Activated T-helper 1 cell treated with anti-CD3 and anti-CD28 coated beads, Interleukin-2, amount 50 U/mL, for 16 hours (primary cell): ENCODE measurements around the gene MYL7.
"Not testable (repeated sequence)": the region's sequence is repeated elsewhere in the genome, so short reads cannot be mapped to it uniquely, and the experiment has no call there.

Experiments
- DNase-seq, 2 donors: peaks; one replicate each; pipeline ENCODE4 v3.0.0-alpha.2; 2020; ENCODE audit warnings: low read depth in 1 of 2, low spot score in 1 of 2

Gene MYL7

DNA sequence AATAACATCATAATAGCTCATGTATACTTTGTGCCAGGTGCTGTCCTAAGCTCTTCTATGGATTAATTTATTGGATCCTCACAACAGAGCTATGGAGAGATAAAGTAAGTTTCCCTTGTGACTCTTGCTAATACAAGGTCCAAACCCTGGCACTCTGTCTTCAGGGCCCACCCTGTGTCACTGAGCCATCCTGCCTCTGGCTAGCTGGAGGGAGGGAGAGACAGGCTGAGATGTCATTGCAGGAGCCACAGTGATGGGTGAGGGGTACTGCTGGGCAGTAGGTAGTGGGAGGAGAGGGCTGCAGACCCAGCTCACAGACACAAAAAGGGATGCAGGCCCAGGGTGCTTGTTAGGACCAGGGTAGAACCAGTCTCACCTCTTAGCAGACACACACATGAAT is 31.2 kb upstream of the MYL7 start:
- no peak for DNase-seq

- not testable (repeated sequence) for DNase-seq
Observed at GRCh38 chr7:44171901-44172300, 30.8 kb upstream of the MYL7 start.

DNA sequence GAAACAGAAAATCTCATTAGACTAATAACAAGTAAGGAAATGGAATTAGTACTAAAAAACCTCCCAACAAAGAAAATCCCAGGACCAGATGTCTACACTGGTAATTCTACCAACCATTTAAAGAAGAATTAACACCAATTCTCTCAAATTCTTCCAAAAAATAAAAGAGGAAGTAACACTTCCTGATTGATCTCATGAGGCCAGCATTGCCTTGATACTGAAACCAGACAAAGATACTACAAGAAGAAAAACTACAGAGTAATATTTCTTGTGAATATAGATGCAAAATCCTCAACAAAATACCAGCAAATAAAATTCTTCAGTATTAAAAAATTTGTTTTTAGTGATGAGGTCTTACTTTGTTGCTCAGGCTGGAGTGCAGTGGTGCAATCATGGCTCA is 26.8 kb upstream of the MYL7 start:
- DNase-seq, result no peak

DNA sequence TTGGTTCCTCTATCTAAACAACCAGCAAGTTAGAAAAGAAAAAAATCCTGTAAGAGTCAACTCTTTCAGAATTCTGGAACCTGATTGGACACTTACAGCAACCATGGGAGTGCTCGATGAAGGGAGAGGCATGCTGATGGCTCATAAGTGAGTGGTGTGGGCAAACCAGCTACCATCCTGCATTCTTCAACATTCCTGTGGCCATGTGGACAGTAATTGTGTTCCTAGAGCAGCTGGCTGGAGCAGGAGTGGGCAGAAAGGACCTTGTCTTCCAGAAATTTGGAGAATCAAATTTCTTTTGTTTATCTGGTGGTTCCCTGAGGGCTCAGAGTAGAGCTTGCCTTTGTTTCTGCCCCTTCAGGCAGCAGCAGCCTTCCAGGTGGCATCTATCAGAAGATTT is 22.5 kb upstream of the MYL7 start:
- no peak for DNase-seq

DNA sequence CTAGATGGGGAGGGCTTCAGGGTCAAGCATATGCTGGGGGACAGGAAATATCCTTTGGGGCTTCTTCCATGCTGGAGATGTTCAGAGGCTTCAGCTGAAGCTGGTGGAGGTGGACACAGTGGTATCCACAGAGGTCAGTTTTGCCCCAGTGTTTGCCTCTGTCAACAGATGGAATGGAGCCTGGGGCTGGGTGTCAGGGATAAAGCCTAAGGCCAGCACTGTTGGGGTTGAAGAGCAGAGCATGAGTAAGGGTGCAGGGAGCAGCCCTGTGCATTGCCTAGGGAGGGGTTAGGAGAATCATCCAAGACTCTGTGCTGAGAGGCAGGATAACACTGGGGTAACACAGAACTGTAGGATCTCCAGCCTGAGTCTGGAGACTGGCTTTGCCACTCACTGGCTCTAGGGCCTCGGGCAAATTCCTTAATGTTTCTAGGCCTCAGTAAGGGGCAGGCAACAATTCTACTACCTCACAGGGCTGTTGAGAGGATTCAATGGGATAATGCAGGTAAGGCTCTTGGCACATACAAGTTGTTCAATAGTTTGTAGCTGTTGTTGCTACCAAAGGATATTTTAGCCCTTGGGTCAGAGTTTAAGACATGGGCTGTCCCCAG is 21.8 kb upstream of the MYL7 start:
- DNase-seq, result no peak

GRCh38 chr7:44162179-44162578 is 21.0 kb upstream of the MYL7 start:
- DNase-seq, result no peak

GRCh38 chr7:44161371-44161770 is 20.2 kb upstream of the MYL7 start:
- no peak for DNase-seq

DNA sequence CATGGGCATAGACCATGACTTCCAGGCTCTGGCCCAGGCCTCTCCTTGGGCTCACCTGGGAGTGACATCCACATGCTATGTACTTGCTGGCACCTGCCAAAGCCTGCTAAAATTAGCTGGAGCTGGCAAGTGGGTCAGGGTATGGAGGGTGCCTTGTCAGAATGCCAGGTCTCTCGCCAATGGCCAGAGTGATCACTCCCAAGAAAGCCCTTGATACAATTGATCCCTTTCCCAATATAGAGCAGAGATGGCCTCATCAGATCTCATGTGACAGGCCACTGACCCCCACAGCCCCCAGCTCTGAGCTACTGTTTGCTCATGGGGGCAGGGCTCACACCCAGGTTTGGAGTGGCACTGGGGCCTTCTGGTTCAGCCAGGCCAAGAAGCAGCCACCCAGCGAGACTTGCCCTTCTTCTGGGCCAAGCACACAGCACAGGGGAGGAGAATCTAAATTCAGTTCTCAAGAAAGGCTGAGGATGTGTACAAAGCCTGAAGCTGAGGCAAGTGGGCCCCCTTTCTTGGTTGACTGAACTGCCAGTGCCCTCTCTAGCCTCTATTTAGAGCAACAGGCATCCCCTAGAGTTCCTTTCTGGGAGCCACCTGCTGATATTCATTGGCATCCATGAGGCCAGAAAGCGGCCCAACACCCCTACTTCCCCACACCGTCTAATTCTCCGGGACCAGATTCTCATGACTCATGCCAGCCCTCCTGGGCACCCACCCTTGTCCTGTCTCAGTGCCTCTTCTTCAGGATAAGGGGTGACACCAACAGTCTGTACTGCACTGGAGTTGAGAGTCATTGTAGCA is 18.9 kb upstream of the MYL7 start:
- DNase-seq, result no peak

GRCh38 chr7:44158873-44159631 is 17.9 kb upstream of the MYL7 start:
- no peak for DNase-seq

DNA sequence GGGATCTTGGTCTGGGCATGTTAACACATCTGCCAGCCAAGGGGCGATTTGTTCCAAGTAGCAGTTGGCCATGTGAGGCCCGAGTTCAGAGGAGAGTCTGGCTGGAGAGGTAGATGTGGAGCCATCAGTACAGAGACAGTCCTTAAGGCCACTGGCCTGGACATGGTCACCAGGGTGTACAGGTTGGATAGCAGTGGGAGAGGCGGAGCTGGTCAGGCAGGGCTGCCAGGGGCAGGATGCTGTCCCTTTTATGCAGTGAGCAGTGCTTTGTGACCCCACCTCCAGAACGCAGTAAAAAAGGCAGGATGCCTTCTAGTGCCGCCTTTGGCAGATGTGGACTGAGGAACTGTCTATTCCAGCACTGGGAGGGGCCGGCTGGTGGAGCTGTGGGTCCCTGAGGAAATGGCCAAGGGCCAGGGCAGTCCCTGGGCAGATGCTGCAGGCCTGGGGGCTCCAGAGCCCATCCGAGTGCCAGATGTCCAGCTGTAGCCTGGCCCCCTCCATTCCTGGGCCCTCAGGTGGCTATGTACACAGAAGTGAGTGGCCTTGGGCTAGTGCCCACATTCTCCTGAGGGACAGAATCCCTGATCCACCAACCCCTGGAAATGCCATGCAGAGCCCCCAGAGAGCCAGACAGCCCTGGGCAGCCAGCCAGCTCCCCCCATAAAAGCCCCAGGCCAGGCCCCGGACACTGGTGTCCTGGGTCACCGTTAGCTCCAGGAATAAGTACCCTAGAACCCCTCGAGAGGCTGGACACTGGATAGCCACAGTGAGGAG is 17.2 kb upstream of the MYL7 start:
- DNase-seq, result no peak

- no peak for DNase-seq
Observed at GRCh38 chr7:44157116-44158080, 16.3 kb upstream of the MYL7 start.

- DNase-seq, result no peak
Observed at GRCh38 chr7:44156453-44157010, 15.4 kb upstream of the MYL7 start.

- no peak for DNase-seq
Observed at GRCh38 chr7:44155191-44156185, 14.4 kb upstream of the MYL7 start.

DNA sequence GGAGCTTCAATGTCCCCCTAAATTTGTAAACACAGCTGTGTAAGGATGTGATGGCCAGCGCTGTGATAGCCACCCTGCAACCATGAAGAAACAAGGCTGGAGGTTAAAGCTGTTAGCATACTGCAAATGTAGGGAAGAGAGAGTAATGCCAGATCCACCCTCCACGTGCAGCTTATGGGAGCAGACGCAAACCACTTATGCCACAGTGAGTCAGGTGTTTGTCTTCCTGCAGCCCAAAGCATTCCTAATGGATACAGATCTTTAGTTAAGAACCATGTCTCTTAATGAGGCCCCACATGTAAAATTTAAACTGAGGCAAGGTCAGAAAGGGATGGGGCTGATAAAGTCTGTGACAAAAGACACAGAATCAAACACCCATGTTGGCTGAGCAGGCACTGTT is 13.6 kb upstream of the MYL7 start:
- no peak for DNase-seq

GRCh38 chr7:44153948-44154335 is 12.8 kb upstream of the MYL7 start:
- no peak for DNase-seq

- no peak for DNase-seq
Observed at GRCh38 chr7:44152971-44153947, 12.1 kb upstream of the MYL7 start.

DNA sequence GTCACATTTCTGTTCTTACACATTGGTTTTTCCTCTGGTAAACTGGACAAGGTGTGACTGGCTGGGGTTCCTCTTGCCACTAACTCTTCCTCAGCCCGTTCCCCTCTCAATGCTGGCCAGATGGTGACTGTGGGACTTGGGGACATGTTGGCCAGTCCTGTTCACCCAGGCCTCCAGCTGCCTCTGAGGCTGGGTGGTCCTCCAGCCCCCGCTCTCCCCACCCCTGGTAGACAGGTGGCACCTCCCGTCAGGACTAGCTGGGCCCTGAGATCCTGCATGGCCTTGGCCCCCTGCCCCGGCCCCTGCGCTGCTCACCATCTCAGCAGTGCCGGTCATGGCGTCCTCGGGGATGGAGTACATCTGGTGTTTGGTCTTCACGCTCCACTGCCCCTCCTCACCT is 10.8 kb upstream of the MYL7 start:
- no peak for DNase-seq
